Measurements from ENCODE around the gene PTPN11. TPM values are rescaled to one million over a fixed set of nuclear protein-coding genes. Genes with fewer than 3 reads are reported as not detected.

Gene PTPN11
- total RNA-seq, 2 donors from 2014 or later = 61.0 to 61.3 TPM

- no peaks in the 10 kb centered on the region for H3K27me3 ChIP-seq (replicated peaks; ENCODE audit: insufficient read depth)
- no peaks in the 10 kb centered on the region for H3K9me3 ChIP-seq
- intact Hi-C loops (cut with DNase I) = no loop called here
- H3K4me1 ChIP-seq (replicated peaks) = no peaks in the 10 kb centered on the region
- no peak overlapping the region for H3K4me3 ChIP-seq
- no peak for DNase-seq (ENCODE audit: low spot score)
- WGBS = 50% methylated on average over 3 of the region's 3 CpGs
- no peak overlapping the region for H3K27ac ChIP-seq
- TF ChIP-seq POLR2AphosphoS5 (IDR thresholded peaks at IDR 0.05) (no peak), CTCF (IDR thresholded peaks at IDR 0.05) (no peak), POLR2A (IDR thresholded peaks at IDR 0.05) (no peak)
- H3K36me3 ChIP-seq = no peaks in the 10 kb centered on the region
These were observed 2.0 kb downstream of the PTPN11 start for GRCh38 chr12:112420740-112421139.

DNA sequence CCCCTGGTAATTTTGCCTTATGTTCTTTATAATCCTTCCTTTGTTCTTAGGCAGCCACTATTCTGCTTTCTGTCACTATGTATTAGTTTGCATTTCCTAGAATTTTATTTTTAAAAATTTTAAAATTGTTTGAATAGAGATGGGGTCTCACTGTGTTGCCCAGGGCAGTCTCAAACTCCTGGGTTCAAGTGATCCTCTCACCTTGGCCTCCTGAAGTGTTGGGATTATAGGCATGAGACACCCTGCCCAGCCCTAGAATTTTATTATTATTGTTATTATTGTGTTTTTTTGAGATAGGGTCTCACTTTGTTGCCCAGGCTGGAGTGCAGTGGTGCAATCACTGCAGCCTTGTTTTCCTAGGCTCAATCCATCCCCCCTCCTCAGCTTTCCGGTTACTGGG is 2.6 kb downstream of the PTPN11 start:
- H3K9me3 ChIP-seq = no peaks in the 10 kb centered on the region
- DNase-seq (ENCODE audit: low spot score) = no peak
- H3K27ac ChIP-seq = no peak overlapping the region
- no peaks in the 10 kb centered on the region for H3K36me3 ChIP-seq
- H3K4me1 ChIP-seq (replicated peaks) = no peaks in the 10 kb centered on the region
- intact Hi-C loops (cut with DNase I) = no loop called here
- WGBS = 83% methylated on average over 1 of the region's 1 CpG
- no peaks in the 10 kb centered on the region for H3K27me3 ChIP-seq (replicated peaks; ENCODE audit: insufficient read depth)
- H3K4me3 ChIP-seq = no peak overlapping the region
- TF ChIP-seq POLR2A (IDR thresholded peaks at IDR 0.05) (no peak), POLR2AphosphoS5 (IDR thresholded peaks at IDR 0.05) (no peak), CTCF (IDR thresholded peaks at IDR 0.05) (no peak)

GRCh38 chr12:112422531-112422930 is 3.8 kb downstream of the PTPN11 start:
- intact Hi-C loops (cut with DNase I) = no loop called here
- no peak for TF ChIP-seq POLR2A (IDR thresholded peaks at IDR 0.05)
- no peak for TF ChIP-seq POLR2AphosphoS5 (IDR thresholded peaks at IDR 0.05)
- no peak for TF ChIP-seq CTCF (IDR thresholded peaks at IDR 0.05)
- H3K9me3 ChIP-seq = no peaks in the 10 kb centered on the region
- H3K27me3 ChIP-seq (replicated peaks; ENCODE audit: insufficient read depth) = no peaks in the 10 kb centered on the region
- no peak overlapping the region for H3K4me3 ChIP-seq
- H3K27ac ChIP-seq = peak overlapping the region in 1 of 2 donors; percentile 27
- DNase-seq (ENCODE audit: low spot score) = no peak
- no peaks in the 10 kb centered on the region for H3K36me3 ChIP-seq
- WGBS = 37% methylated on average over 5 of the region's 5 CpGs
- H3K4me1 ChIP-seq (replicated peaks) = no peaks in the 10 kb centered on the region

DNA sequence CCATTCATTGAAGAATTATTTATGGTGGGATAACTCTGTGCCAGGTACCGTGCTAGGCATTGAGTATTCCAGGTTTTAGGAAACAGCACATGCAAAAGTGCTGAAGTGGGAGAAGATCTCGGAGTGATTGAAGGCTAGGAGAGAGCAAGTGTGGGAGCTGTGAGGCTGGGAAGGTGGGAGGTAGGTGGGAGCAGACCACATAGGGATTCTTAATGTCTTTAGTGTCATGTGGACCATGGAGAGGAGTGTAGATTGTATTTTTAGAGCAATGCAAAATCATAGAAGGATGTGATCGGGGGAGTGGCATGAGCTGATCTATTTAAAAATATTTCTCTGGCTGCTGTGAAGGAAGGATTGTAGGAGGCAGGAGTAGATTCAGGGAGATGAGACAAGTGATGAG is 5.4 kb downstream of the PTPN11 start:
- H3K27me3 ChIP-seq (replicated peaks; ENCODE audit: insufficient read depth) = no peaks in the 10 kb centered on the region
- H3K36me3 ChIP-seq = no peaks in the 10 kb centered on the region
- no peak overlapping the region for H3K4me3 ChIP-seq
- no peak overlapping the region for H3K27ac ChIP-seq
- no peak for TF ChIP-seq CTCF (IDR thresholded peaks at IDR 0.05)
- no peaks in the 10 kb centered on the region for H3K9me3 ChIP-seq
- 84% methylated on average over 3 of the region's 3 CpGs for WGBS
- H3K4me1 ChIP-seq (replicated peaks) = no peaks in the 10 kb centered on the region
- no peak for DNase-seq (ENCODE audit: low spot score)
- intact Hi-C loops (cut with DNase I) = no loop called here

GRCh38 chr12:112425582-112426382 is 7.0 kb downstream of the PTPN11 start:
- Histone ChIP-seq H3K27me3 (replicated peaks; ENCODE audit: insufficient read depth) (no peaks in the 10 kb centered on the region), H3K36me3 (no peaks in the 10 kb centered on the region), H3K27ac (no peak overlapping the region), H3K9me3 (no peaks in the 10 kb centered on the region), H3K4me1 (replicated peaks) (no peaks in the 10 kb centered on the region), H3K4me3 (no peak overlapping the region)
- DNase-seq (ENCODE audit: low spot score) = no peak
- TF ChIP-seq POLR2A (IDR thresholded peaks at IDR 0.05) (no peak), POLR2AphosphoS5 (IDR thresholded peaks at IDR 0.05) (no peak)
- intact Hi-C loops (cut with DNase I) = no loop called here
- WGBS = 96% methylated on average over 7 of the region's 7 CpGs

Data from prostate gland (tissue), 2 donors.